HCT116 (cell line): ENCODE data around the gene ZHX3. TPM values are rescaled to one million over a fixed set of nuclear protein-coding genes. Genes with fewer than 3 reads are reported as not detected.

Experiments used
- ATAC-seq: fragments of 200-7000 bp; cut with Tn5 transposase; 2 replicates; pipeline ENCODE4 v1.9.1; 2020; ENCODE audit warnings: mild to moderate bottlenecking, moderate library complexity
- BruUV-seq: library from RNA; stranded (reverse); fragments of 400-500 nt; replicated peaks from 2 replicates; lab custom pipeline; 2021; lab: Mats Ljungman, UMichigan
- CTCF ChIA-PET: fragments of 300-600 bp; sonication (Branson Sonifier 250); formaldehyde crosslinking; loops from one replicate; lab custom pipeline; 2021; ENCODE audit warnings: antibody characterized with exemption; lab: Charles Lee
- POLR2A ChIA-PET: fragments of 300-600, 350-600 bp; sonication (Branson Sonifier 250); formaldehyde crosslinking; loops from one replicate; lab custom pipeline; 2021; ENCODE audit warnings: antibody characterized with exemption; lab: Charles Lee
- RAD21 ChIA-PET, 2 experiments: fragments of 300-600 bp; sonication (Branson Sonifier 250); formaldehyde crosslinking; loops; one replicate each; lab custom pipeline; 2023; ENCODE audit warnings: low total read pairs in 2 of 2; ENCODE audit not compliant: uncharacterized antibody in 2 of 2, unreplicated experiment in 2 of 2, low non-redundant PET in 1 of 2; lab: Charles Lee
- DNase-seq: peaks from one replicate; pipeline ENCODE4 v3.0.0-alpha.2; 2010; ENCODE audit warnings: low read depth, low spot score
- H2AFZ ChIP-seq: fragments of 200-600 bp; shearing (Covaris generic), sonication (generic); 2 replicates; pipeline ENCODE4 v1.6.1; 2017; ENCODE audit warnings: low read depth, mixed run types, mixed read lengths, antibody characterized with exemption, low read length; ENCODE audit not compliant: poor library complexity, severe bottlenecking
- H3K27ac ChIP-seq: 2 replicates; pipeline ENCODE4 v1.5.1; 2012; ENCODE audit warnings: low read depth, low read length
- H3K27me3 ChIP-seq: fragments of 200-600 bp; sonication (generic); 2 replicates; pipeline ENCODE4 v1.6.1; 2016; ENCODE audit warnings: mixed run types, low read length, mixed read lengths; ENCODE audit not compliant: insufficient read depth
- H3K36me3 ChIP-seq, 2 experiments: fragments of 200-500 bp in 1 of 2; fragments of 200-600 bp in 1 of 2; sonication (Bioruptor generic) in 1 of 2; sonication (generic) in 1 of 2; 2 replicates each; pipeline versions ENCODE4 v1.5.1 to v1.6.1; 2014 to 2016; ENCODE audit warnings: low read length in 2 of 2, inconsistent platforms in 1 of 2, mixed read lengths in 1 of 2, mixed run types in 1 of 2; ENCODE audit not compliant: insufficient read depth in 2 of 2, control insufficient read depth in 1 of 2
- H3K4me1 ChIP-seq, 2 experiments: fragments of 200-600 bp in 1 of 2; sonication (generic) in 1 of 2; 2 replicates each; pipeline versions ENCODE4 v1.5.1 to v1.6.1; 2012 to 2017; ENCODE audit warnings: low read length in 2 of 2, inconsistent platforms in 1 of 2, mild to moderate bottlenecking in 1 of 2, mixed read lengths in 1 of 2, mixed run types in 1 of 2, moderate library complexity in 1 of 2; ENCODE audit not compliant: insufficient read depth in 2 of 2, control insufficient read depth in 1 of 2
- H3K4me2 ChIP-seq: fragments of 200-600 bp; sonication (generic); 2 replicates; pipeline ENCODE4 v1.6.1; 2017; ENCODE audit warnings: mixed run types, low read length, mixed read lengths
- H3K4me3 ChIP-seq, 2 experiments: fragments of 200-600 bp in 1 of 2; sonication (generic) in 1 of 2; replicated peaks in 1 of 2; 2 replicates each; pipeline ENCODE4 v1.5.1; 2011 to 2016; ENCODE audit warnings: low read length in 2 of 2, control low read depth in 1 of 2, low read depth in 1 of 2, mild to moderate bottlenecking in 1 of 2, mixed read lengths in 1 of 2, mixed run types in 1 of 2
- H3K79me2 ChIP-seq: fragments of 200-600 bp; sonication (generic); 2 replicates; pipeline ENCODE4 v1.6.1; 2017; ENCODE audit warnings: mild to moderate bottlenecking, mixed run types, low read length, moderate library complexity, mixed read lengths; ENCODE audit not compliant: insufficient read depth
- H3K9ac ChIP-seq: fragments of 200-600 bp; sonication (generic); 2 replicates; pipeline ENCODE4 v1.6.1; 2016; ENCODE audit warnings: low read length, mixed read lengths
- H3K9me2 ChIP-seq: fragments of 200-600 bp; sonication (generic), shearing (Covaris generic); 2 replicates; pipeline ENCODE4 v1.6.1; 2017; ENCODE audit warnings: mixed run types, mild to moderate bottlenecking, moderate library complexity; ENCODE audit not compliant: insufficient read depth
- H3K9me3 ChIP-seq, 2 experiments: fragments of 200-500 bp in 1 of 2; fragments of 200-600 bp in 1 of 2; sonication (Bioruptor generic) in 1 of 2; sonication (generic) in 1 of 2; 2 replicates each; pipeline ENCODE4 v1.6.1; 2014 to 2017; ENCODE audit warnings: low read length in 2 of 2, mixed read lengths in 2 of 2, inconsistent platforms in 1 of 2, low read depth in 1 of 2, mild to moderate bottlenecking in 1 of 2, mixed run types in 1 of 2, moderate library complexity in 1 of 2; ENCODE audit not compliant: control insufficient read depth in 1 of 2, insufficient read depth in 1 of 2
- H4K20me1 ChIP-seq: fragments of 200-600 bp; sonication (generic), shearing (Covaris generic); 2 replicates; pipeline ENCODE4 v1.6.1; 2017; ENCODE audit warnings: mixed run types, mild to moderate bottlenecking, moderate library complexity; ENCODE audit not compliant: insufficient read depth
- ATF3 ChIP-seq: IDR thresholded peaks from 2 replicates; pipeline ENCODE4 v1.6.1; 2012
- EGR1 ChIP-seq: IDR thresholded peaks from 2 replicates; pipeline ENCODE4 v1.6.1; 2012; ENCODE audit warnings: low read depth
- ELF1 ChIP-seq: IDR thresholded peaks from 2 replicates; pipeline ENCODE4 v1.6.1; 2012; ENCODE audit warnings: low read depth, borderline replicate concordance
- EZH2 ChIP-seq: fragments of 200-600 bp; sonication (generic); IDR thresholded peaks from 2 replicates; pipeline ENCODE4 v1.6.1; 2017; ENCODE audit warnings: antibody characterized with exemption, mixed run types
- EZH2phosphoT487 ChIP-seq: fragments of 200-600 bp; IDR thresholded peaks from 2 replicates; pipeline ENCODE4 v1.6.1; 2018; ENCODE audit warnings: antibody characterized with exemption, borderline replicate concordance
- MAX ChIP-seq: IDR thresholded peaks from 2 replicates; pipeline ENCODE4 v1.6.1; 2012
- POLR2AphosphoS5 ChIP-seq: IDR thresholded peaks from 2 replicates; pipeline ENCODE4 v1.6.1; 2011; ENCODE audit warnings: mild to moderate bottlenecking, low read depth, low read length, moderate library complexity
- REST ChIP-seq: IDR thresholded peaks from 2 replicates; pipeline ENCODE4 v1.6.1; 2012; ENCODE audit warnings: low read depth
- SRF ChIP-seq: IDR thresholded peaks from 2 replicates; pipeline ENCODE4 v1.6.1; 2012; ENCODE audit warnings: low read depth
- ZBTB33 ChIP-seq: IDR thresholded peaks from 2 replicates; pipeline ENCODE4 v1.6.1; 2011; ENCODE audit warnings: mild to moderate bottlenecking, low read length, moderate library complexity; ENCODE audit not compliant: insufficient replicate concordance; ENCODE audit errors: extremely low read depth
- intact Hi-C: fragments of 100-400 bp; cut with micrococcal nuclease; formaldehyde crosslinking; loops from 2 replicates; pipeline ENCODE4 v1.10.0; 2022
- total RNA-seq: library from RNA; stranded (reverse); gene quantifications from one replicate; pipeline ENCODE4 v1.2.1, GENCODE V29; 2021; ENCODE audit not compliant: unreplicated experiment

ZHX3 gene
- total RNA-seq, 1 experiment from 2014 or later, result 13.3 TPM

GRCh38 chr20:41355192-41355591 lies 37.7 kb upstream of the ZHX3 start:
- ATAC-seq, result no peak
- Histone ChIP-seq H3K9me2 (no peaks in the 10 kb centered on the region), H3K4me3 (no peak overlapping the region), H3K9ac (no peak overlapping the region), H3K27ac (no peak overlapping the region), H2AFZ (no peak overlapping the region), H3K27me3 (no peaks in the 10 kb centered on the region), H3K4me2 (no peak overlapping the region), H4K20me1 (no peaks in the 10 kb centered on the region), H3K79me2 (no peaks in the 10 kb centered on the region), H3K4me1 (no peaks in the 10 kb centered on the region), H3K36me3 (0 out of 4 replicates have a peak, but pooled peaks cover 0 to 3% of the 10 kb centered on the region in 2 experiments), H3K9me3 (no peaks in the 10 kb centered on the region)
- CTCF ChIA-PET, result no interaction called here
- RAD21 ChIA-PET, result no interaction called here
- POLR2A ChIA-PET, result no interaction called here
- intact Hi-C loops, result no loop called here
- TF ChIP-seq POLR2AphosphoS5 (no peak), ATF3 (no peak), EGR1 (no peak), ELF1 (no peak), MAX (no peak), SRF (no peak), REST (no peak), ZBTB33 (no peak), EZH2 (no peak), EZH2phosphoT487 (no peak)
- DNase-seq, result no peak
- BruUV-seq, result no TSS peak
